Activated T-cell treated with anti-CD3 and anti-CD28 coated beads, Interleukin-2, amount 50 U/mL, for 72 hours (primary cell): Measurements from ENCODE around the gene ACSL5. TPM values are rescaled to one million over a fixed set of nuclear protein-coding genes. Genes with fewer than 3 reads are reported as not detected.
"Not testable (repeated sequence)": the region's sequence is repeated elsewhere in the genome, so short reads cannot be mapped to it uniquely, and the experiment has no call there.

Source experiments
- ATAC-seq, 2 donors: fragments of 150-1000 bp; cut with Tn5 transposase; replicated peaks in 1 of 2; 2 replicates each; pipeline ENCODE4 v1.10.0; 2021; ENCODE audit warnings: moderate library complexity in 2 of 2, mild to moderate bottlenecking in 1 of 2
- DNase-seq, 2 donors: peaks; one replicate each; pipeline ENCODE4 v3.0.0; 2021 to 2022; ENCODE audit warnings: mixed read lengths in 1 of 2
- H3K27ac Mint-ChIP-seq: one replicate; pipeline ENCODE4 v1.8.0; 2022; ENCODE audit warnings: mild to moderate bottlenecking, moderate library complexity, mixed read lengths
- H3K27me3 Mint-ChIP-seq: one replicate; pipeline ENCODE4 v1.8.0; 2022; ENCODE audit warnings: low read depth, mixed read lengths
- H3K36me3 Mint-ChIP-seq, 2 donors: one replicate each; pipeline ENCODE4 v1.8.0; 2022; ENCODE audit warnings: mixed read lengths in 2 of 2, mild to moderate bottlenecking in 1 of 2; ENCODE audit not compliant: insufficient read depth in 2 of 2
- H3K4me1 Mint-ChIP-seq: one replicate; pipeline ENCODE4 v1.8.0; 2022; ENCODE audit warnings: low read depth, mixed read lengths
- H3K4me3 Mint-ChIP-seq, 2 donors: one replicate each; pipeline ENCODE4 v1.8.0; 2022; ENCODE audit warnings: mild to moderate bottlenecking in 2 of 2, mixed read lengths in 2 of 2, moderate library complexity in 2 of 2
- H3K9me3 Mint-ChIP-seq, 2 donors: one replicate each; pipeline ENCODE4 v1.8.0; 2022; ENCODE audit warnings: mixed read lengths in 2 of 2
- total RNA-seq, 2 donors: library from RNA; stranded (reverse); gene quantifications; one replicate each; pipeline ENCODE4 v1.2.3, GENCODE V29; 2022

Gene ACSL5
- total RNA-seq, 2 donors from 2014 or later: 49.5 to 54.5 TPM

DNA sequence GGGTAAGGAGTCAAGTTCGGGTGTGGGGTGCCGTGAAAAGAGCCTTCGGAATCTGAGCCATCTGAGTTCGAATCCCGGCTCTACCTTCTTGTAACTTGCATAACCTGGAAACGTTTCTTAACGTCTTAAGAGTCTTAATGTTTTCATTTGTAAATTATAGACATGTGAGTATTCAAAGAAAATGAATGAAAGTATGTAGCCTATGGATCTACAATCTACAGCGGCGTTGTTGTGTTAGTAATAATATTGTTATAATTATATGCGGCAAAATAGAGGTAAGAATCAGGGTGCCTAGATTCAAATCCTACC, 73.7 kb downstream of the ACSL5 start:
- ATAC-seq: no peak
- no peaks in the 10 kb centered on the region for H3K27me3 Mint-ChIP-seq
- peak overlapping the region; percentile 91 to 92 for H3K4me3 Mint-ChIP-seq
- no peak for DNase-seq
- peak overlapping the region; percentile 94 for H3K27ac Mint-ChIP-seq
- peaks cover 6 to 26% of the 10 kb centered on the region in 2 donors for H3K36me3 Mint-ChIP-seq
- peaks cover 56% of the 10 kb centered on the region for H3K4me1 Mint-ChIP-seq
- H3K9me3 Mint-ChIP-seq: no peaks in the 10 kb centered on the region

DNA sequence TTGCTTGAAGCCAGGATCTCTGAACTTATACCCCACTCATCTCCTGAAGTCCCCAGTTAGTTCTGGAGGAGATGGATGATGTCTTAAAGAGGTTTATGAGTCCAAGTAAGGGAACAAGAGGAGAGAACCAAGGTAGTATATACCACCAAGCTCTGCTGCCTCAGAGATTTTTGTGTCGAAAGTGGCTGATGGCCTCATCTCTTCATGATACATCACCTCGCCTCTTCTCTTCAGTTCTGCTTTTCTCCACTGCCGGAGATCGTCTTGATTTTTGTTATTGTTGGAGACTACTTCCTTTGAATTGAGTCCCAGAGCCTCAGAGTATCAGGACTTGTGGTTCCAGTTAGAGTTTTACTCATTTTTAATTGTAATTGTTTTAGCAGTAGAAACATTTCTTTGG, 75.0 kb downstream of the ACSL5 start:
- H3K36me3 Mint-ChIP-seq: peaks cover 6 to 20% of the 10 kb centered on the region in 2 donors
- ATAC-seq (no peak), DNase-seq (no peak)
- peaks cover 49% of the 10 kb centered on the region for H3K4me1 Mint-ChIP-seq
- H3K9me3 Mint-ChIP-seq: no peaks in the 10 kb centered on the region
- H3K27ac Mint-ChIP-seq: peak overlapping the region; percentile 66
- H3K4me3 Mint-ChIP-seq: peak overlapping the region; percentile 91 to 92
- H3K27me3 Mint-ChIP-seq: no peaks in the 10 kb centered on the region

DNA sequence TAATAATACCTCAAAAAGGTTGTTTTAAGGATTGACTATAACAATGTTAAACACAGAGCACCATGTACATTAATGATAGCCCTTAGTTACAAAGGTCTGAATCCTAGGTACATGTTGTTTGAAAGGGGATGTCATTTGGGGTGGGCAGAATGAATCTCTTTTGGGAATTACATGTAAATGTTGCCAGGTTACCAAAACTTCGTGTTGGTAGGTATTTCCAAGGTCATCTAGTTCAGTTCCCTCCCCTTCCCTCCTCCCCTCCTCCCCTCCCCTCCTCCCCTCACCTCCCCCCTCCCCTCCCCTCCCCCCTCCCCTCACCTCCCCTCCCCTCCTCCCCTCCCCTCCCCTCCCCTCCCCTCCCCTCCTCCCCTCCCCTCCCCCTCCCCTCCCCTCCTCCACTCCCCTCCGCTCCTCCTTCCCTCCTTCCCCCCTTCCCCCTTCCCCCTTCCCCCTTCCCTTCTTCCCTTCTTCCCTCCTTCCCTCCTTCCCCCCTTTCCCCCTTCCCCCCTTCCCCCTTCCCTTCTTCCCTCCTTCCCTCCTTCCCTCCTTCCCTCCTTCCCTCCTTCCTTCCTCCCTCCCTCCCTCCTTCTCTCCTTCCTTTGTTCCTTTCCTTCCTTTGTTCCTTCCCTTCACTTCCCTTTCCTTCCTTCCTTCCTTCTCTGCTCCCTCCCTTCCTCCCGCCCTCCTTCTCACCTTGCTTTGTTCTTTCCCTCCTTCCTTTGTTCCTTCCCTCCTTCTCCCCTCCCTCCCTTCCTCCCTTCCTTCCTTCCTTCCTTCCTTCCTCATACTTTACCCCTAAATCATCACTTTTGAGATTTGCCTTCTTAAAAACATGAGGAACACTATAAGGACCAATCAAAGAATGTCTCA, 81.2 kb downstream of the ACSL5 start:
- peaks cover 0 to 1% of the 10 kb centered on the region in 2 donors for H3K36me3 Mint-ChIP-seq
- peaks cover 56% of the 10 kb centered on the region for H3K4me1 Mint-ChIP-seq
- H3K4me3 Mint-ChIP-seq: peak overlapping the region; percentile 61 to 91
- DNase-seq: no peak
- no peaks in the 10 kb centered on the region for H3K27me3 Mint-ChIP-seq
- no peaks in the 10 kb centered on the region for H3K9me3 Mint-ChIP-seq
- H3K27ac Mint-ChIP-seq: peak overlapping the region; percentile 100
- peak in 1 of 2 donors; percentile 10 for ATAC-seq

GRCh38 chr10:112456533-112456932, 82.6 kb downstream of the ACSL5 start:
- Mint-ChIP-seq H3K27ac (peak overlapping the region; percentile 100), H3K9me3 (no peaks in the 10 kb centered on the region), H3K27me3 (no peaks in the 10 kb centered on the region), H3K4me3 (peak overlapping the region in 1 of 2 donors; percentile 61), H3K36me3 (peaks cover 4 to 7% of the 10 kb centered on the region in 2 donors), H3K4me1 (peaks cover 60% of the 10 kb centered on the region)
- DNase-seq (peak in 1 of 2 donors; percentile 13), ATAC-seq (no peak)

GRCh38 chr10:112460366-112460765, 86.5 kb downstream of the ACSL5 start:
- H3K36me3 Mint-ChIP-seq: peaks cover 16 to 31% of the 10 kb centered on the region in 2 donors
- peaks cover 0 to 1% of the 10 kb centered on the region in 2 donors for H3K9me3 Mint-ChIP-seq
- DNase-seq (no peak), ATAC-seq (no peak)
- peak overlapping the region in 1 of 2 donors; percentile 51 for H3K4me3 Mint-ChIP-seq
- no peaks in the 10 kb centered on the region for H3K27me3 Mint-ChIP-seq
- H3K4me1 Mint-ChIP-seq: peaks cover 68% of the 10 kb centered on the region
- H3K27ac Mint-ChIP-seq: peak overlapping the region; percentile 98

GRCh38 chr10:112461029-112461887, 87.3 kb downstream of the ACSL5 start:
- peaks cover 0 to 1% of the 10 kb centered on the region in 2 donors for H3K9me3 Mint-ChIP-seq
- DNase-seq (peak; percentile 79 to 82), ATAC-seq (peak; percentile 95 to 96)
- H3K36me3 Mint-ChIP-seq: peaks cover 20 to 36% of the 10 kb centered on the region in 2 donors
- H3K4me1 Mint-ChIP-seq: peaks cover 67% of the 10 kb centered on the region
- H3K27ac Mint-ChIP-seq: peak overlapping the region; percentile 98
- no peaks in the 10 kb centered on the region for H3K27me3 Mint-ChIP-seq
- H3K4me3 Mint-ChIP-seq: peak overlapping the region; percentile 54 to 77

GRCh38 chr10:112464074-112464473, 90.2 kb downstream of the ACSL5 start:
- not testable (repeated sequence) for H3K9me3 Mint-ChIP-seq, DNase-seq, H3K4me3 Mint-ChIP-seq, H3K27me3 Mint-ChIP-seq, H3K27ac Mint-ChIP-seq, ATAC-seq
- peaks cover 20 to 37% of the 10 kb centered on the region in 2 donors for H3K36me3 Mint-ChIP-seq
- H3K4me1 Mint-ChIP-seq: peaks cover 47% of the 10 kb centered on the region

- Mint-ChIP-seq H3K36me3 (peaks cover 20 to 37% of the 10 kb centered on the region in 2 donors), H3K27ac (no peak overlapping the region), H3K4me3 (no peak overlapping the region), H3K4me1 (peaks cover 38% of the 10 kb centered on the region), H3K9me3 (peaks cover 0 to 1% of the 10 kb centered on the region in 2 donors), H3K27me3 (no peaks in the 10 kb centered on the region)
- DNase-seq (no peak), ATAC-seq (peak; percentile 22 to 31)
Measured at GRCh38 chr10:112465299-112465883, 91.5 kb downstream of the ACSL5 start.

DNA sequence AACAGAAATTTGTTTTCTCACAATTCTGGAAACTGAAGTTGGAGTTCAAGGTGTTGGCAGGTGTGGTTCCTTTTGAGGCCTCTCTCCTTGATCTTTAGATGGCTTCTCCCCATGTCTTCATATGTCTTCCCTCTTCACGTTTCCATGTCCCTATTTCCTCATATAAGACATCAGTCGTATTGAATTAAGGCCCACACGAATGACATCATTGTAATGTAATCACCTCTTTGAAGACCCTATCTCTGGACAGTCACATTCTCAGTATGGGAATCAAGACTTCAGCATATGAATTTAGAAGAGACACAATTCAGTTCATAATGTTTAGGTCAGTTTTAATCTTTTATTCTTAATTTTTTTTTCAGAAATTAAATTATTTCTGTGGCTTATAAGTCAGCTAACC, 92.9 kb downstream of the ACSL5 start:
- H3K4me1 Mint-ChIP-seq: peaks cover 29% of the 10 kb centered on the region
- H3K4me3 Mint-ChIP-seq: no peak overlapping the region
- ATAC-seq: no peak
- peaks cover 0 to 1% of the 10 kb centered on the region in 2 donors for H3K9me3 Mint-ChIP-seq
- peaks cover 14 to 33% of the 10 kb centered on the region in 2 donors for H3K36me3 Mint-ChIP-seq
- H3K27ac Mint-ChIP-seq: no peak overlapping the region
- no peak for DNase-seq
- no peaks in the 10 kb centered on the region for H3K27me3 Mint-ChIP-seq

- H3K27me3 Mint-ChIP-seq: no peaks in the 10 kb centered on the region
- DNase-seq: no peak
- H3K36me3 Mint-ChIP-seq: peaks cover 11 to 31% of the 10 kb centered on the region in 2 donors
- peaks cover 0 to 1% of the 10 kb centered on the region in 2 donors for H3K9me3 Mint-ChIP-seq
- H3K4me3 Mint-ChIP-seq: no peak overlapping the region
- peaks cover 28% of the 10 kb centered on the region for H3K4me1 Mint-ChIP-seq
- peak overlapping the region; percentile 51 for H3K27ac Mint-ChIP-seq
- no peak for ATAC-seq
Measured at GRCh38 chr10:112467541-112468075, 93.7 kb downstream of the ACSL5 start.

DNA sequence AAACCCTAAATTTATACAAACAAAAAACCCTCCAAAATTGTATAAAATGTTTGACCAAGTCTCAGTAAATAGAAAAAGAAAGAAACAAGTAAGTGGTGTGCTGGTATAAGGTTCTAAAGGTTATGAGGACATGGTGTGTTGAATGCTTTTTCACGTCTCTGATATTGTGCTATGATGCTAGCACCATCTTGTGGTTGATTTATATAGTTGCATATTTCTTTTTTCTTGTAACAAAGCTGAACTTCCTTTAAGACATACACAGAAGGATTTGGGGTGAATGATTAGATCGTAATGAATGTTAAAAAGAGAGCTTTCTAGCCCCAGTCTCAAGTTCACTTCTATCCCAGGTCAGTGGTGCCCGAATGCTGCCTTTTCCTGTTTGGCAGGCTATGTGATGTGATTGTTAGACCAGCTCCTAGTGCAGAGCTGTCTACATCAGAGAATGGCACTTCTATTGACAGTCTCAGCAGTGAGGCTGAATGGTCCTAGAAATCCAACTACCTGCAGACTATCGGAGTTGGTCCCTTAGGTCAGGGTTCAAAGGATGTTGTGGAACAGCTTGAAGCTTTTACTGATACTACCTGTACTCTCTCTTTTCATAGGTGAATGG, 98.1 kb downstream of the ACSL5 start:
- Mint-ChIP-seq H3K4me3 (no peak overlapping the region), H3K36me3 (peaks cover 0 to 6% of the 10 kb centered on the region in 2 donors), H3K27ac (no peak overlapping the region), H3K27me3 (no peaks in the 10 kb centered on the region), H3K9me3 (no peaks in the 10 kb centered on the region), H3K4me1 (peaks cover 21% of the 10 kb centered on the region)
- DNase-seq (no peak), ATAC-seq (peak; percentile 73 to 76)

GRCh38 chr10:112475575-112476218, 101.8 kb downstream of the ACSL5 start:
- Mint-ChIP-seq H3K27me3 (no peaks in the 10 kb centered on the region), H3K36me3 (peaks cover 0 to 6% of the 10 kb centered on the region in 2 donors), H3K4me3 (no peak overlapping the region), H3K27ac (no peak overlapping the region), H3K4me1 (peaks cover 30% of the 10 kb centered on the region), H3K9me3 (no peaks in the 10 kb centered on the region)
- ATAC-seq (no peak), DNase-seq (no peak)
